Breast epithelium (tissue), 4 donors: Measurements from ENCODE around the gene VEZF1. TPM values are rescaled to one million over a fixed set of nuclear protein-coding genes. Genes with fewer than 3 reads are reported as not detected.
A peak's percentile ranks its signal among the peaks of the same experiment; 100 is the strongest.

Source experiments
- DNase-seq, 2 donors: peaks; one replicate each; pipeline ENCODE4 v3.0.0-alpha.2; 2019; ENCODE audit warnings: low spot score in 2 of 2
- H3K27ac ChIP-seq, 2 donors: fragments of 200-600 bp; sonication (generic) in 1 of 2; one replicate each; pipeline ENCODE4 v1.5.1; 2016 to 2019; ENCODE audit warnings: mild to moderate bottlenecking in 1 of 2
- H3K27me3 ChIP-seq, 2 donors: fragments of 200-600 bp; sonication (generic) in 1 of 2; one replicate each; pipeline versions ENCODE4 v1.5.1 to v1.6.0; 2017 to 2019; ENCODE audit warnings: control low read depth in 1 of 2, mild to moderate bottlenecking in 1 of 2
- H3K36me3 ChIP-seq: fragments of 200-600 bp; one replicate; pipeline ENCODE4 v1.5.1; 2019
- H3K4me1 ChIP-seq, 2 donors: fragments of 200-600 bp; sonication (generic); one replicate each; pipeline ENCODE4 v1.5.1; 2016 to 2019; ENCODE audit warnings: control low read depth in 1 of 2
- H3K4me3 ChIP-seq, 3 donors: fragments of 200-600 bp; sonication (generic); 1 replicate in 2 of 3; 2 replicates in 1 of 3; pipeline ENCODE4 v1.5.1; 2016 to 2019; ENCODE audit warnings: mild to moderate bottlenecking in 3 of 3, moderate library complexity in 2 of 3
- H3K9me3 ChIP-seq, 2 donors: fragments of 200-600 bp; sonication (generic) in 1 of 2; one replicate each; pipeline ENCODE4 v1.5.1; 2016 to 2019; ENCODE audit warnings: control low read depth in 1 of 2
- POLR2A ChIP-seq: fragments of 450-650 bp; IDR thresholded peaks from one replicate; pipeline ENCODE4 v1.6.1; 2016; ENCODE audit warnings: antibody characterized with exemption, mild to moderate bottlenecking, moderate library complexity
- POLR2AphosphoS5 ChIP-seq, 3 donors: sonication (generic); formaldehyde crosslinking; IDR thresholded peaks; one replicate each; pipeline ENCODE4 v1.6.1; 2017; ENCODE audit warnings: antibody characterized with exemption in 3 of 3
- intact Hi-C: fragments of 100-400 bp; cut with DNase I; formaldehyde crosslinking; loops from one replicate; pipeline ENCODE4 v1.15.1; 2023; ENCODE audit warnings: low total_unique reads
- total RNA-seq, 3 donors: library from RNA; depleted of rRNA; stranded (reverse); fragments of >200 nt; gene quantifications; one replicate each; pipeline ENCODE4 v1.1.0, GENCODE V29; 2016
- TF ChIP-seq, protein P1 (sequence below), 3 donors: fragments of 450-650 bp; IDR thresholded peaks; one replicate each; pipeline ENCODE4 v1.5.1; 2016 to 2017; ENCODE audit warnings: antibody characterized with exemption in 3 of 3, mild to moderate bottlenecking in 3 of 3, moderate library complexity in 3 of 3

The VEZF1 gene
- total RNA-seq, 3 donors from 2014 or later, result 55.5 to 76.5 (median 66.9) TPM

DNA sequence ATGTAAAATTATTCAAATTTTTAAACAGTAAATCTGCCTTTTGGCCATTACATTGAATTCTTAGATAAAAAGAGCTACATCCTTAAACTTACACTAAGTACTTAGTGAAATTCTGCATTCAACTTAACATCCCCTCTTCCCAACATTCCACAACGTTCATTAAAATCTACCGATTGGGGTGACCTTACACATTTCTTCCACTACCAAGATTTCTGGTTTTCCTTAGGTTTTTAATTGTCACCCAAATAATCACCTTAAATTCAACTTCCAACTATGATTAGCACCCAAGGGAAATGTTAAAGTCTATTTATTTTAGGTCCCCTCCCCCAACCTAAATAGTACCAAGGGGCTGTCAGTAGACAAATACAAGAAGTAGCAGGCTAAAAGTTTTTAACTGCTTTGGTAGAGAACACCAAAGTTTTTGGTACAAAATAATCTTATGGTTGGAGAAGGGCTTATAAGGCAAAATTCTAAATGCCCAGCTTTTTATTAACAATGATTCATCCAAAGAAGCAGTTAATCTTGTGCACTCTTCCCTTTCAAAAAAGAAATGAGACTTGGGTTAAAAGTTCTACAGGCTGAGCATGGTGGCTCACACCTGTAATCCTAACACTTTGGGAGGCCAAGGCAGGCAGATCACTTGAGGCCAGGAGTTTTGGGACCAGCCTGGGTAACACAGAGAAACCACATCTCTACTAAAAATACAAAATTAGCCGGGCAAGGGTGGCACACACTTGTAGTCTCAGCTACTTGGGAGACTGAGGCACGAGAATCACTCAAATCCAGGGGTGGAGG is 14.3 kb upstream of the VEZF1 start:
- H3K9me3 ChIP-seq, result no peaks in the 10 kb centered on the region
- H3K27me3 ChIP-seq, result no peaks in the 10 kb centered on the region
- no peak for DNase-seq
- intact Hi-C loops, result no loop called here
- no peak overlapping the region for H3K27ac ChIP-seq
- H3K4me1 ChIP-seq, result peaks cover 7 to 9% of the 10 kb centered on the region in 2 donors
- no peak overlapping the region for H3K4me3 ChIP-seq
- no peaks in the 10 kb centered on the region for H3K36me3 ChIP-seq
- TF ChIP-seq, protein P1, sequence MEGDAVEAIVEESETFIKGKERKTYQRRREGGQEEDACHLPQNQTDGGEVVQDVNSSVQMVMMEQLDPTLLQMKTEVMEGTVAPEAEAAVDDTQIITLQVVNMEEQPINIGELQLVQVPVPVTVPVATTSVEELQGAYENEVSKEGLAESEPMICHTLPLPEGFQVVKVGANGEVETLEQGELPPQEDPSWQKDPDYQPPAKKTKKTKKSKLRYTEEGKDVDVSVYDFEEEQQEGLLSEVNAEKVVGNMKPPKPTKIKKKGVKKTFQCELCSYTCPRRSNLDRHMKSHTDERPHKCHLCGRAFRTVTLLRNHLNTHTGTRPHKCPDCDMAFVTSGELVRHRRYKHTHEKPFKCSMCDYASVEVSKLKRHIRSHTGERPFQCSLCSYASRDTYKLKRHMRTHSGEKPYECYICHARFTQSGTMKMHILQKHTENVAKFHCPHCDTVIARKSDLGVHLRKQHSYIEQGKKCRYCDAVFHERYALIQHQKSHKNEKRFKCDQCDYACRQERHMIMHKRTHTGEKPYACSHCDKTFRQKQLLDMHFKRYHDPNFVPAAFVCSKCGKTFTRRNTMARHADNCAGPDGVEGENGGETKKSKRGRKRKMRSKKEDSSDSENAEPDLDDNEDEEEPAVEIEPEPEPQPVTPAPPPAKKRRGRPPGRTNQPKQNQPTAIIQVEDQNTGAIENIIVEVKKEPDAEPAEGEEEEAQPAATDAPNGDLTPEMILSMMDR (IDR thresholded peaks at IDR 0.05), result no peak
- TF ChIP-seq POLR2AphosphoS5 (IDR thresholded peaks at IDR 0.05) (no peak), POLR2A (no peak)

DNA sequence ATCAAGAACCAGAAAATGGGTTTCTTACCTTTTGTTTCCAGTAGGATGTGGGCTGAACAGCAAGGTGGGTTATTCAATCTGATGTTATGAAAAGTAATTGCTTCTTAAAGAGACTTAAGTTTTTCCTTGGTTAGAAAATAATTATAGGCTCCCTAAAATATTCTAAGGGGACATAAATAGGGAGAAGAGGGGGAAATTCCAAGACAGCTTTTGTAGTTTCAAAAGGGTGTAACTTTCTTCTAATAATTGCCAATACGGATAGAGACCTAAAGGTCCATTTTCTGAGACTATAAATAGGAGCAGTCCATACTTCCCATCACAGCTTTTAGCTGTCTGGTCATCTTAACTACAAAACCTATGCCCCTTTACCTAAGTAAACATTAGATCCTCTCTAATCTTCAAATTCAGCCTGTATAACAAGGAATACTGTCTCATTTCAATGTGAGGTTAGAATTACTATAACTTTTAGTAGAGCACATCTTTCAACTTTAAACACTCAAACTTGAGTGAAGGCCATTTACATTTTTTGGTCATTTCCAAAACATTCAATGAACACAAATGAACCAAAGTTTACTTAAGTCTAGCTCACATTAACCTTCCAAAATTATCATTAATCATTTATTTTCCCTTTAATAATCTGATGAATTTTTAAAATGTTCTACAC is 13.5 kb upstream of the VEZF1 start:
- Histone ChIP-seq H3K4me1 (peaks cover 7 to 9% of the 10 kb centered on the region in 2 donors), H3K36me3 (no peaks in the 10 kb centered on the region), H3K9me3 (no peaks in the 10 kb centered on the region), H3K4me3 (no peak overlapping the region), H3K27ac (no peak overlapping the region), H3K27me3 (no peaks in the 10 kb centered on the region)
- TF ChIP-seq POLR2A (no peak), POLR2AphosphoS5 (IDR thresholded peaks at IDR 0.05) (no peak)
- TF ChIP-seq, protein P1 (IDR thresholded peaks at IDR 0.05), result no peak
- no peak for DNase-seq
- intact Hi-C loops, result no loop called here

DNA sequence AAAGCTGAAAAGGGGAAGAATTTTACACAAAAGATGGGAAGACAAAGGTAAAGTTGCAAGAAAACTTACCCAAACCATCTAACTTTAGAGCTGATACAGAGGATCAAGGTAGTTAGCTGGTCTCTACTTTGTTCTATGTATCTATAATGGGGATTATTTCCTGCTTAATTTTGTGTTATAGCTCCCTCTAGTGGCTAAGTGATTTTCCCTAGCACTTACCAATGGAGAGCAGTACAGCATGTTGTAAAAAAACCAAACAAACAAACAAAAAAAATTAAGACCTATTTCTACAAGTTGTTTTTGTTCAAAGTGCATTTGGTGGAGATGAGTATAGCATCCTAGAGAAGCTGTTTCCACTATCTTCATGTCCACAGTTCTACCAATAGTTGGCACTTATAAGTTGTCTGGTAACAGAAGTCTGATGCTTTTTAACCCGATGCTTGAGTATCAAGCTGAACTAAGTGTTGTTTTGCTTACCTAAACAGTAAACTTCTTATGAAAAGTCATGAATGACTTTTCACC is 11.5 kb upstream of the VEZF1 start:
- Histone ChIP-seq H3K27ac (no peak overlapping the region), H3K9me3 (no peaks in the 10 kb centered on the region), H3K4me1 (peaks cover 0 to 4% of the 10 kb centered on the region in 2 donors), H3K4me3 (no peak overlapping the region), H3K27me3 (no peaks in the 10 kb centered on the region), H3K36me3 (no peaks in the 10 kb centered on the region)
- intact Hi-C loops, result loop anchor here (10.0 kb wide), 2 partner anchors 115 to 935 kb away; no protein-coding TSS in a partner anchor
- DNase-seq, result no peak
- TF ChIP-seq, protein P1 (IDR thresholded peaks at IDR 0.05), result peak; percentile 59 to 83 (median 77)
- TF ChIP-seq POLR2AphosphoS5 (IDR thresholded peaks at IDR 0.05), result no peak

DNA sequence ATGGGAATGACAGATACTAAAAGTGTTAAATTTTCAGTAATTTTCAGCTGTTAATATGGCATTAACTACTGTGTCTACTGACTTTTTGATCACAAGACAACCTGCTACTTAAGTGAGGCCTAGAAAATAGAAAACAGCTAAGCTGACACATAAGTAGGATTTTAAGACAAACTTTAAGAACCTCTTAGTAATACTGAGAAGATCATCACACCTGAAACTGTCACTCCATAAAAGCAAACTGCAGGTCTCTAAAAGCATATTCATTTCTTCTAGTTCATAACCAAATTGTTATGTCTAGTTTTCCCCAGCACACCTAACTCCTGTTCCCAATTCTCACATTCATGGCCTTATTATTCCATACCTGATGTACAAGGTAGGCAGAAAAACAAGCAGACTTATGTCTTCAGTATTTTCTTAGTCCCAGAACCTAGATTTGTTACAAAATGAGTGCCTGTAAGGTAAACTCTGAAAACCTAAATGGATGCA is 11.0 kb upstream of the VEZF1 start:
- intact Hi-C loops, result loop anchor here (10.0 kb wide), 2 partner anchors 116 to 936 kb away; no protein-coding TSS in a partner anchor
- Histone ChIP-seq H3K9me3 (no peaks in the 10 kb centered on the region), H3K4me1 (peaks cover 0 to 4% of the 10 kb centered on the region in 2 donors), H3K4me3 (no peak overlapping the region), H3K36me3 (no peaks in the 10 kb centered on the region), H3K27ac (no peak overlapping the region), H3K27me3 (no peaks in the 10 kb centered on the region)
- TF ChIP-seq, protein P1 (IDR thresholded peaks at IDR 0.05), result no peak
- no peak for TF ChIP-seq POLR2AphosphoS5 (IDR thresholded peaks at IDR 0.05)
- no peak for TF ChIP-seq POLR2A
- no peak for DNase-seq
